Right kidney (tissue), 1 donor: ENCODE measurements around the gene GDAP1L1.
"Not testable (repeated sequence)": the region's sequence is repeated elsewhere in the genome, so short reads cannot be mapped to it uniquely, and the experiment has no call there.

Source experiments
- DNase-seq: peaks from one replicate; pipeline ENCODE4 v3.0.0-alpha.2; 2016

Gene GDAP1L1

DNA sequence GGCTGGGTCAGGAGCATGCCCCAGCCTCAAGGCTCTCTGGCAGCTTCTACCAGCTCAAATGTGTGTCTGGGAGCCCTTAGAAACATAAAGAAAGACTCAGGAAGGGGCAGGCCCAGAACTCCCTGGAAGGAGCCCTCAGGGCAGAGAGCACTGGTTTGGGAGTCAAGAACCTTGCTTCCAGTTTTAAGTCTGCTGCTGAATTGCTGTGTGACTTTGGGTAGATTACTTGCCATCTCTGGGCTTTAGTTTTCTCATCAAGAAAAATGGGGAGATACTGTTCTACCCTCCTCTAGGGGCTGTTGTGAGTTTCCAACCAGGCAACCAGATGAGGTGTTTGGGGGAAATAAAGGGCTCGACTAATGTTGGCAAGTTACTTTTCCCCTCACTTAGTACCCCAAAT, 8.8 kb downstream of the GDAP1L1 start:
- DNase-seq: no peak

DNA sequence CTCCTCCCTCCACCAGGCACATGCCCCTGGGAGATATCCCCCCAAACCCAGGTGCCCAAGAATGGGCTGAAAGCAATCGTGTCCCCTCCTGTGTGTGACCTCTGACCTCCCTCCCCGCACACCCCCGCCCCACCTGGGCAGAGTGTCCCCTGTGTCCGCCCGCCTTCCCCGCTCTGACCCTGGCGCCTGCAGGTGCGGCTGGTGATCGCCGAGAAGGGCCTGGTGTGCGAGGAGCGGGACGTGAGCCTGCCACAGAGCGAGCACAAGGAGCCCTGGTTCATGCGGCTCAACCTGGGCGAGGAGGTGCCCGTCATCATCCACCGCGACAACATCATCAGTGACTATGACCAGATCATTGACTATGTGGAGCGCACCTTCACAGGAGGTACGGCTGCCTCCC, 9.9 kb downstream of the GDAP1L1 start:
- no peak for DNase-seq

DNA sequence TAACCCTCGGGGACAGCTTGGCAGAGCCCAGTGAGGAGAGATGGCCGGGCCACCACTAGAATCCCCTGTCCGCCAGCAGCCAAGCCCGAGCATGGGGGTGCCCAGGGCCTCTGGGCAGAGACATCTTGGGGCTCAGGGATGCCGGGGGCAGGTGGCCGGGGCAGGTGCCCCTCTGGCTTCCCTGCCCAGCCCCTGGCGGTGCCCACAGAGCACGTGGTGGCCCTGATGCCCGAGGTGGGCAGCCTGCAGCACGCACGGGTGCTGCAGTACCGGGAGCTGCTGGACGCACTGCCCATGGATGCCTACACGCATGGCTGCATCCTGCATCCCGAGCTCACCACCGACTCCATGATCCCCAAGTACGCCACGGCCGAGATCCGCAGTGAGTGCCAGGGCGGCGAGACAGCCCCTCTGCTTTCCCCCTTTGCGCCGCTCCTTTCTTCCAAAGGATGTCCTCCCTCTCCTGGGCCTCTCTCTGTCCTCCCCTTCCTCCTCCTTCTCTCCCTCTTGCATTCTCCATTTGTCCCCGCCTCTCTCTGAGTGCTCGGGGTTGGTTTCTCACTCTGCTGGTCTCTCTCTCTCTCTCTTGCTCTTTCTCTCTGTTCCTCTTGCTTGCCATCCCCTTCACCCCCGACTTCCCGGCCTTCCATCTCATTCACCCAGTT, 11.2 kb downstream of the GDAP1L1 start:
- no peak for DNase-seq

DNA sequence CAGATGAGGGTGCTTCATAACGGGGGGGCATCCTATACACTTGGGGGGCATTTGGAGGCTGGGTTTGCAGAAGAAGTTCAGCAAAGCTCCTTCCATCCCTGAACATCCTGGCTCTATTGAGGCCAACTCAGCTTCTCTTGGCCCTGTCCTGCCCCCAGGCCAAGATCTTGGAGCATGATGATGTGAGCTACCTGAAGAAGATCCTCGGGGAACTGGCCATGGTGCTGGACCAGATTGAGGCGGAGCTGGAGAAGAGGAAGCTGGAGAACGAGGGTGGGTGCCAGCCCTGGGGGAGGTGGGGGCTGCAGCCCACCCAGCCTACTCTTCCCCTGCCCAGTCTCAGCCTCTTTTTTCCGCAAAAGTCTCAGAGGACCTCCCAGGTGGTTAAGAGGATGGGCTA, 17.2 kb downstream of the GDAP1L1 start:
- DNase-seq: no peak

DNA sequence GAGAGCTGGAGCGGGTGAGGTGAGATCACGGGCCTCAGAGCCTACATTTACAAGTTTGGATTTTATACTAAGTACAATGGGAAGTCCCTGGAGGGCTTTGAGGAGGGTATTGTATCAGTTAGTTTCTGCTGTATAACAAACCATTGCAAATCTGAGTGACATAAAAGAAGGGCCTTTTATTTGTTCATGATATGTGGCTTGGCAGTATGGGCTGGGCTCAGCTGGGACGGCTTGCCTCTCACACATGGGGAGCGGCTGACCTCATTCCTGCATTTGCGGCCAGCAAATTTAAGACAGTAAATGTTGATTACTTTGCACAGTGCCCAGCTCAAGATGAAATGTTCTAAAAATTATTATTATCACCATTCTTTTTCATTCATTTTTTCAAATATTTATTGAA, 21.7 kb downstream of the GDAP1L1 start:
- no peak for DNase-seq

DNA sequence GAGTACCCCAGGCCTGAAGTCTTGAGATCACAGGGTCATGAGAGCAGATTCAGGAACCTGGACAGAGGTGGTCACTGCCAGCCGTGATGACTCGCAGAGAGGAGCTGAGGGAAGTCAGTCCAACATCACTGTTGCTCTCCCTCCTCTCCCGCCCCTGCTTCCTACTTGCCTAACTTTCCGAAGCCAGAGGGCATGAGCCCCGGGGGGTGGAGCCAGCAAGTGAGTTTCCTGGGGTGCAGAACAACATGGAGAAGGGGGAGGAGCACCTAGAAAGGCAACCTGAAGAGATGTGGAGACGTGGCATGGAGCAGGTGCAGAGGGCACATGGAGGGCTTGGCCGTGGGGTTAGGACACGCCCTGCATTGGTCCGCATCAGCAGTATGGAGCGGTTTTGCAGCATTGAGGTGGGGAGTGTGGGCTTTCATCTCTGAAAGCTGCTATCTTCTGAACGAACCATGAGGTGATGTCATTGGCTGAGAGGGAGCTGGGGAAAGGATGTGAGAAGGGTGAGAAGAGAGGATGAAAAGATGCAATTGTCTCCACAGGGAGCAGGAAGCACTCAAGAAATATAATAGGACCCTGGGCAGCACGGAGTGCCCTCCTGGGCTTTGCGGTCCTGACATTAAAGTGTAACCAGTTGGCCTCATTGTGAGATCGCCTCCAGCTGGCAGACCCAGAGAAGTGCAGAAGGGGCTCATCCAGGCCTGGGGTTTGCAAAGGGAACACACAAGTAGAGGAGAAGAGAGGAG, 25.0 kb downstream of the GDAP1L1 start:
- DNase-seq: no peak

DNA sequence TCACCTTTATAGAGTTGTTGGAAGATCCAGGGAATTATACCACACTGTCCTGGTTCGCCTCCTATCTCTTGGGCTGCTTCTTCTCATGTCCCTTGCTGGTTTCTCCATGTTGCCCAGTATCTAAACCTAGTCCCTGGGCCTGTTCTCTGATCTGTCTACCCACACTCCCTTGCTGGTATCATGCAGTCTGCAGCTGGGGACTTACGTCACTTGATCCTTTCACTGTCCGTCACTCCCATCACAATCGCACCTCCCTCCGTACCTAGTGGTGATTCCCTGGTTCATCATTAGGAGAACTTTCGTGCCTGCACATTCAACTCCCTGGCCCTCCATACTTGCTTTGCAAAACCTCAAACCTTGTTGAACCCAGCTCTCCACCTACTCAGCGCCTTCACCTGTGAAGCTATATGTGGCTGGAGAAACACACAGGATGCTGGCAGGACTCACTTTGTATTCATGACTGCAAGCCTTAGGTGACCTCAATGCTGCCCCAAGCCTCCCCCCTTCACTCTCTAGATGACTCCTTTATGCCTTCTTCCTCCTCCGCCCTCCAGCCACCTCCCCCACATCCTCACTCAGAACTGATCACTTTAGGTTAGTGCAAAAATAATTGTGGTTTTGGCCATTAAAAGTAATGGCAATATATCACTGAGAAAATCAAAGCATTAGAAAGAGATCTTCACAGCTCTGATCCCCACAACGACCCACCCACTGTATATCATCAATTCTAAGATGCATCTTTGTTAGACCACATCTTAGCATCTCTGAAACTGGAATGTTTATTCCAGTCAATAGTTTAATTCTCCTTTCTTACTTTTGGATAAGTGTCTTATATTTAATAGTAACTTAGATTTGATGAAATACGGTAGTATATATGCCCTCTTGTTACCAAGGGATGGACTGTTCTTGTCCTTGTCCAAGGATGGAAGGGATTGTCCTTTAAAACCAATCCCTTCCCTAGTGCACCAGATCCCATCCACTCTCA, 26.4 kb downstream of the GDAP1L1 start:
- DNase-seq: no peak

DNA sequence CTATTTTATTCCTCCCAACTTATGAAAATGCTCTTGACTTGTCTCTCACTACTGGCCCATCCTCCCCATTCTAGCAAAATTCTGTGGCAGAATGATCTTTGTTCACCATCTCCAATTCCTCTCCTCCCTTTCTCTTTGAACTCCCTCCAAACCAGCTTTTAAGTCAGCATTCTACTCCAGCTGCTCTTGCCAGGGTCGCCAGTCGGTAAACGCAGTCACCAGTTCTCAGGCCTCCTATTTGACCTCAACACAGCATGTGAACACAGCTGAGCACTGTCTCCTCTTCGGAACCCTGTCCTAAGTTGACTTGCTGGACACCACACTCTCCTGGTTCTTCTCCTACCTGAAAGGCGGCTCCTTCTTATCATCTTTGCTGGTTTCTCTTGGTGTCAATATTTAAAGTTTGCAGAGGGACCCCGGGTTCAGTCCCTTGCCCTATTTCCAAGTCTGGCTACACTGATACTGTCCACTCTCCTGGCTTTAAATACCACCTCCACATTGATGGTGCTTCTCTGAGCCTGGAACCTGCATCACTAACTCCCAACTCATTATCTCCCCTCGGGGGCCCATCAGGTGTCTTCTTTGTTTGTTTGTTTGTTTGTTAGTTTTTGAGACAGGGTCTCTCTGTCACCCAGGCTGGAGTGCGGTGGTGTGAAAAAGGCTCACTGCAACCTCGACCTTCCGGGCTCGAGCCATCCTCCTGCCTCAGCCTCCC, 27.4 kb downstream of the GDAP1L1 start:
- DNase-seq: no peak

DNA sequence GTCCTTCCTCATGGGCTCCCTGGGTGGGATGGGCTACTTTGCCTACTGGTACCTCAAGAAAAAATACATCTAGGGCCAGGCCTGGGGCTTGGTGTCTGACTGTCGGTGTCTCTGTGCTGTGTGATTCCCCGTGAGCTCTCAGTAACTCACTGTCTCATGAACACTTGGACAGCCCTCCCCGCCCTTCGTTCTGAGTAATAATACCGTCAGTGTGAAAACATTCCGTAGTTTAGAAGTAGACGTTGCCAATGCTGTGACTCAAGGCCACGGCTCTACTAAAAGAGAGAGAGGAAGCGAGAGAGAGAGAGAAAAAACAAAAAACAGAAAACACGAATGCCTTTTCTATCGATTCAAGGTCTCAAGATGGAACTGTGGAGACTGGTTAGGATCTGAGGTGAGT, 32.1 kb downstream of the GDAP1L1 start:
- no peak for DNase-seq

DNA sequence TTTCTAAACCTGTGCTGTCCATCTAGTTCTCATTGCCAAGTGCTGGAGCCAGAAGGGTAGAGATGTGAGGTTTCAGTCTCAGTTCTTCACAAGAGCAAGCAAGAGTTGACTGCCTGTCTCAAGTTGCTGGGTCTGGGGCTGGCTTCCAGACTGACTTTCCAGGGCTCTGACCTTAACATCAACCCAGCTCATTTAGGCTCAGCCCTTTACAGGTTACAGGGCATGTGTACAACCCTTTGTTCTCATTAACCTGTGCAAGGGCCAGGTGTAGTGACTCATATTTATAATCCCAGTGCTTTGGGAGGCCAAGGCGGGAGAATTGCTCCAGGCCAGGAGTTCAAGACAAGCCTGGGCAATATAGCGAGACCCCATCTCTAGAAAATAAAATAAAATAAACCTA, 33.3 kb downstream of the GDAP1L1 start:
- DNase-seq: no peak

DNA sequence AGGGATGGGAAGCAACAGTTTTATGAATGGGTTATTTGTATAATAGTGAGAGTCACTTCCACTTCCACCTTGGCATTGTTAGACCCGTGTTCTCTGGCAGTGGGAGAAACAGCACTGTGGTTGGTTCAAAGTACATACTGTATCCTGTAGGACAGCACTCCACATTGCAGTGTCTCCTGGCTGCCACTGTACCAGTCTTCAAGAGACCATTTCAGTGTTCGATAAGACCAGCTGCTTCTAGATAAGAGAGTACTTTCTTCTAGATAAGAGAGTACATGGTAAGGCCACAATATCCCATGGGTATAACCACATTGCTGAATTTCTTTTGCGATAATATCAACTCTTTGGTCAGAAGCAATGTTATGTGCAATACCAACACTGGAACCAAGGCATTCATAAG, 35.1 kb downstream of the GDAP1L1 start:
- no peak for DNase-seq

DNA sequence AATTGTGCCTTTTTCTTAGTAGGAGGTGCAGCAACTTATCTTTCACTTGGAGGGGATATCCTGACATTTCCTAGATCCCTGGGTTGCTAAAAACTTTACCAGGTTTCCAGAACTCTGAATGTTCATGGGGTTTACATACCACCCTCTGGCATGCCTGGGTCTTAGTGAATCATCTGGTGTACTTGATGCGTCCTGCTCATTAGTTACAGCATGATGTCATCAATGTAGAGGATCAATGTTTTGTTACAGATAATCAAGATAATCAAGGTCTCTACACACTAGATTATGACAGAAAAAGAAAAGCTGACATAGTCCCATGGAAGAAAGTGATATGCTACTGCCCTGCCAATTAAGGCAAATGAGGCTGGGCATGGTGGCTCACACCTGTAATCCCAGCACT, 36.9 kb downstream of the GDAP1L1 start:
- DNase-seq: no peak

DNA sequence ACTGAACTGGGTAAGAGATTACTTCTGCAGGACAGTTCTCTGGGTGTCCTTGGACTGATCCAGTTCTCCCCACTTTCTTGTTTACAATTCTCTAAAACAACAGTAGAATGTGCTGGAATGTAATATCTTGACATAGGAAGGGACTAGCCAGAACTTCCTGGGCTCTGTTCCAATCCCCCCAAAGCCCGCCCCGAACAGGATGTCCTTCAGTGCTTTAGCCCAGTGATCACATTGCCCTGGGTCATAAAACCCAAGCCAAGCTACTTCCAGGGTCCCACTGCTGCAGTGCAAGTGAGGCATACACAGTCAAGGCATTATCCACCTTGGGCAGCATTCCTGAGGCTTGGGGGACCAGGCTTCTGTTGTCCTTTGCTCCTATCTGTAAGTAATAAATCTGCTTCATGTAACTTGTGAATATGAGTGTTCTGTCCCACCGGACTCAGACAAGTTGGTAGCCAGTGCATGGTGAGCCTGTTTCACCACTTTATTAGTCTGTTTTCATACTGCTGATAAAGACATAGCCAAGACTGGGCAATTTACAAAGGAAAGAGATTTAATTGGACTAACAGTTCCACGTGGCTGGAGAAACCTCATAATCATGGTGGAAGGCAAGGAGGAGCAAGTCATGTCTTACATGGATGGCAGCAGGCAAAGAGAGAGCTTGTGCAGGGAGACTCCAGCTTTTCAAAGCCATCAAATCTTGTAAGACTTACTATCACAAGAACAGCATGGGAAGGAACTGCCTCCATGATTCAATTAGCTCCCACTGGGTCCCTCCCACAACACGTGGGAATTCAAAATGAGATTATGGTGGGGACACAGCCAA, 40.4 kb downstream of the GDAP1L1 start:
- no peak for DNase-seq

DNA sequence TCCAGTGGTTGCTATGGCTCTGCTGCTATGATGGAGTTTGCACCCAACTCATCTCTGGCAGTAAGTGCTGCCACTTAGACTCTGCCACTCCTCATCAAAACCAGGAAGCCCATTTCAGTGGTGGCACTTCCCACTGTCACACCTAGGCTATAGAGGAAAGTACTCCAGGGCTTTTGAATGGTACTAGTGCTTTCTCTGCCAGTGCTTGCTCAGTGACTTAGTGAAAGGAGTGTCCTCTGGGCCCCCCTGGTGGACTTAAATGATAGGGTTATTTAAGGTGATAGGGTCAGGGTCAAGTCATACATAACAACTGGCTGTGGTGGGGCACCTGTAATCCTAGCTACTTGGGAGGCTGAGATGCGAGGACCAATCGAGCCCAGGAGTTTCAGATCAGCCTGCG, 41.1 kb downstream of the GDAP1L1 start:
- DNase-seq: no peak

DNA sequence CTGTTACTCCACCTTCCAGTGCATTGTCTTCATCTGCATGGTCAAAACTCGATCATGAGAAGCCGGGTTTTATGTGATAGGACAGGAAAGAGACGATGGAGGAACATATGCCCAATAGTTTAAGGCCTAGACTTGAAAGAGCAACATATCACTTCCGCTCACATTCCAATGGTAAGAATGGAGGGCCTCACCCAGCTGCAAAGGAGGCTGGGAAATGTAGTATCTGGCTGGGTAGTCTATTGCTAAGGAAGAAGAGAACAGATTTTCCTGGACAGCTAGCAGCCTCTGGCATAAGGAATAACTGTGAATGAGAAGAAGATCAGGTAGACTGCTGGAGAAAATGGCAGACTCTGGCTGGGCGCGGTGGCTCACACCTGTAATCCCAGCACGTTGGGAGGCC, 44.6 kb downstream of the GDAP1L1 start:
- DNase-seq: no peak

DNA sequence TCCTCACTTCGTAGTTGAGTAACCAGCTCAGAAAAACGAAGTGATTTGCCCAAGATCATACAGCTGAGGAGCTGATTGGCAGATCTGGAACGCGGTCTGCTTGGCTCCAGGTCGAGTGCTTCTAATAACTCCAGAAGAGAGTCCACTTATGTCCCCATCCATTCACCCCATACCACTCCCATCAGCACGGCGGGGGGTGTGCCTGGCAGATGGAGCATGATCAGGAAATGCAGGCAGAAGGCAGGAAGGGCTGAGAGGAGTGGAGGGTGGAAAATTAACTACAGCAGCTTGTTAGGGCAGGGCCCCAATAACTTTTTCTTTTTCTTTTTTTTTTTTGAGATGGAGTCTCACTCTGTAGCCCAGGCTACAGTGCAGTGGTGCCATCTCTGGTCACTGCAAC, 48.9 kb downstream of the GDAP1L1 start:
- no peak for DNase-seq

DNA sequence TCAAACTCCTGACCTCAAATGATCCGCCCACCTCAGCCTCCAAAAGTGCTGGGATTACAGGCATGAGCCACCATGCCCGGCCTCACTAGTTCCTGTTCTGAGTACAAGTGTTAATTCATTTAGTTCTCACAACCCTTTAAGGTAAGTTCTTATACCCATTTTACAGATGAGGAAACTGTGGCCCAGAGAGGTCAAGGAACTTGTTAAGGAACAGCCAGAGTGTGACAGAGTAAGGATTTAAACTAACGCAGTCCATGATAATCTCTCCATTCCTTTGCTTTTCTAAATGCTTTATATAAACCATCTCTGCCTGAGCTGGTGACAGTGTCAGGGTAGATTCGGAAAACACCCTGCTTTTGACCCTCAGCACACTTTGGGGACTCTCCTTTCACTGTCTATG, 50.6 kb downstream of the GDAP1L1 start:
- no peak for DNase-seq

DNA sequence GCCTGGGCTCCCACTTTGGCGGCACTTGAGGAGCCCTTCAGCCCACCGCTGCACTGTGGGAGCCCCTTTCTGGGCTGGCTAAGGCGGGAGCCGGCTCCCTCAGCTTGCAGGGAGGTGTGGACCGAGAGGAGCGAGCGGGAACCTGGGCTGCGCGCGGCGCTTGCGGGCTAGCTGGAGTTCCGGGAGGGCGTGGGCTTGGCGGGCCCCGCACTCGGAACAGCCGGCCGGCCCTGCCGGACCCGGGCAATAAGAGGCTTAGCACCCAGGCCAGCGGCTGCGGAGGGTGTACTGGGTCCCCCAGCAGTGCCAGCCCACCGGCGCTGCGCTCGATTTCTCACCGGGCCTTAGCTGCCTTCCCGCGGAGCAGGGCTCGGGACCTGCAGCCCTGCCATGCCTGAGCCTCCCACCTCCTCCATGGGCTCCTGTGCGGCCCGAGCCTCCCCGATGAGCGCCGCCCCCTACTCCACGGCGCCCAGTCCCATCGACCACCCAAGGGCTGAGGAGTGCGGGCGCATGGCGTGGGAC, 52.0 kb downstream of the GDAP1L1 start:
- not testable (repeated sequence) for DNase-seq

DNA sequence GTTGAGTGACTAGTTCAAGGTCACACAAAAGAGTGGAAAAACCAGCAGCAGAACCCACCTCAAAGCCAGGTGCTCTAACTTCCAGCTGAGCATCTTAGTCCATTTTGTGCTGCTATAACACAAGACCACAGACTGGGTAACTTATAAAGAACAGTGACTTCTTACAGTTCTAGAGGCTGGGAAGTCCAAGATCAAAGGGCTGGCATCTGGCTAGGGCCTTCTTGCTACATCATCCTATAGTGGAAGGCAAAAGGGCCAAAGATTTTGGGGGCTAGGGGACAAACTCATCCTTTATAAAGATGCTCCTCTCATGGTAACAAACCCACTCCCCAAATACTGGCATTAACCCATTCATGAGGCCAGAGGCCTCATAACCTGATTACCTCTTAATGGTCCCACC, 54.2 kb downstream of the GDAP1L1 start:
- DNase-seq: no peak

DNA sequence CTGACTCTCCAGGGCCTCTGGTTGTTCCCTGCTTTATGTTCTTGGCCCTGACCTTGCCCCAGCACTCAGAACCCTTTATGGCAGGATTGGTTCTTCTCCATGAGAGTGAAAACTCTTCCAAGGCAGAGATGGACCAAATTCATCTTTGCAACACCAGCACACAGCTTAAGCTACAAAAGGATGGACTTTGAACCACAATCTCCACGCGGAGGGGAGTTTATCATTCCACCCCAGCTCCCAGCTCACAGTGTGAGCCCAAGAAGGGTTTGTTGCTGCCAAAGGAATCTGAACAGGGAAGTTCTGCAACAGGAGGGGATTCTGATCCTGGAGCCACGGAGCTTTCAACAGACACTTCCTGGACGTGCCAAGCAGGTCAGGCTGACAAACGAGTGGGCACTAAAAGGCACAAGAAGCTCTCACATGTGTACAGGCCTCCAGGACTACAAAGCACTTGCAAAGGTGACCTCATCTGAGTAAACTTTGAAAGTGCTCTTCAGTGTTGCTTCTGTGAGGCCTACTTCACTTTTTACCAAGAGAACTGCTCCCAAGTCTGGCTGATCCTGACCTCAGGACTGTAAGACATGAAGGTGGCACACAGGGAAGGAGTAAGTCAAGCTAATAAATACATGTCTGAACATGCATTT, 55.0 kb downstream of the GDAP1L1 start:
- no peak for DNase-seq

DNA sequence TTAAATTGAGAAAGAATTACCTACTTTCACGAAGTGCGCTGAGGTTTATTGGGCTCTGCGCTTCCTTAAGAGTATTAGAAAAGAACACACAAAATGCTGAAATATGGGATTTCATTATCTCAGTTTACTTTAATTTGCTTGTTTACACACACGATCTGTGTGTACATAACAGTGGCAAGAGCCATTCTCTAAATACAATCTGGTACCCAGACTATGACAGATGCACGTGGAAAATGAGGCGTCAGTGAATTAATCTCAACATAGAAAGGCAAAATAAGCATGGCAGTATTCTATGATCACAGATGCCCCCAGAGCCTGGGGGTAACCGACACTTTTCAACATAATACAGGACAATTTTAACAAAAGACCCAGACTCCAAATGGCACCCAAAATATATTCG, 55.6 kb downstream of the GDAP1L1 start:
- DNase-seq: no peak
